ENCODE results near the gene RAB34.

GRCh38 chr17:28723159-28723835 lies 5.6 kb upstream of the RAB34 start:
- TF ChIP-seq EZH2phosphoT487 (IDR thresholded peaks at IDR 0.05; ENCODE audit: borderline replicate concordance, low read depth, low read length) (no peak), CTCF (conservative IDR thresholded peaks at IDR 0.05; ENCODE audit: low read length) (no peak)
